Measurements from ENCODE around the gene EML4. TPM values are rescaled to one million over a fixed set of nuclear protein-coding genes. Genes with fewer than 3 reads are reported as not detected.

Gene EML4
- total and polyA plus RNA-seq, 2 of the 13 experiments (the other 11 are each of a cell fraction or from before 2014, with no cell fraction given): 243 to 476 TPM

GRCh38 chr2:42169874-42170521 lies 845 bp downstream of the EML4 start (continued):
- TF ChIP-seq ZBTB39 (CRISPR knock-in tag; IDR thresholded peaks at IDR 0.05): peak; percentile 88; the same call in 1 of the 2 replicates
- no peak for TF ChIP-seq ZFP37 (CRISPR knock-in tag; IDR thresholded peaks at IDR 0.05; ENCODE audit: borderline replicate concordance)
- TF ChIP-seq HNRNPLL (IDR thresholded peaks at IDR 0.05; ENCODE audit: low read depth, low read length, poor library complexity, severe bottlenecking): no peak
- peak; percentile 95; the same call in 1 of the 2 replicates for TF ChIP-seq ZNF383 (CRISPR knock-in tag; IDR thresholded peaks at IDR 0.05; ENCODE audit: borderline replicate concordance)
- TF ChIP-seq HDAC1 (CRISPR knock-in tag; IDR thresholded peaks at IDR 0.05): peak; percentile 5; the same call in 1 of the 2 replicates
- TF ChIP-seq CREM (IDR thresholded peaks at IDR 0.05): peak; percentile 6; the same call in 1 of the 2 replicates
- no peak for TF ChIP-seq CREM (CRISPR knock-in tag; IDR thresholded peaks at IDR 0.05)
- 0 out of 2 replicates have a peak, but pooled peaks have one; percentile 30 for TF ChIP-seq RFXANK (CRISPR knock-in tag; IDR thresholded peaks at IDR 0.05)
- peak; percentile 78; the same call in 1 of the 2 replicates for TF ChIP-seq PAWR (CRISPR knock-in tag; IDR thresholded peaks at IDR 0.05; ENCODE audit: borderline replicate concordance)
- peak; percentile 69; the same call in 1 of the 2 replicates for TF ChIP-seq ZNF563 (CRISPR knock-in tag; IDR thresholded peaks at IDR 0.05)
- TF ChIP-seq ZNF576 (CRISPR knock-in tag; IDR thresholded peaks at IDR 0.05): no peak
- no peak for TF ChIP-seq NKX3-1 (CRISPR knock-in tag; IDR thresholded peaks at IDR 0.05)
- TF ChIP-seq THAP11 (CRISPR knock-in tag; IDR thresholded peaks at IDR 0.05): peak; percentile 34
- 0 out of 2 replicates have a peak, but pooled peaks have one; percentile 77 for TF ChIP-seq ZNF607 (CRISPR knock-in tag; IDR thresholded peaks at IDR 0.05; ENCODE audit: borderline replicate concordance)
- TF ChIP-seq ZNF205 (CRISPR knock-in tag; IDR thresholded peaks at IDR 0.05): 0 out of 2 replicates have a peak, but pooled peaks have one; percentile 26
- no peak for TF ChIP-seq ZNF24 (IDR thresholded peaks at IDR 0.05)
- peak; percentile 93 for TF ChIP-seq FOXC1 (CRISPR knock-in tag; IDR thresholded peaks at IDR 0.05; ENCODE audit: borderline replicate concordance)

All from HepG2 (cell line).